Retina (tissue), 1 donor: ENCODE results near the gene ANXA7.

Experiments used
- DNase-seq: peaks from one replicate; pipeline ENCODE4 v3.0.0-alpha.2; 2016

ANXA7 gene

DNA sequence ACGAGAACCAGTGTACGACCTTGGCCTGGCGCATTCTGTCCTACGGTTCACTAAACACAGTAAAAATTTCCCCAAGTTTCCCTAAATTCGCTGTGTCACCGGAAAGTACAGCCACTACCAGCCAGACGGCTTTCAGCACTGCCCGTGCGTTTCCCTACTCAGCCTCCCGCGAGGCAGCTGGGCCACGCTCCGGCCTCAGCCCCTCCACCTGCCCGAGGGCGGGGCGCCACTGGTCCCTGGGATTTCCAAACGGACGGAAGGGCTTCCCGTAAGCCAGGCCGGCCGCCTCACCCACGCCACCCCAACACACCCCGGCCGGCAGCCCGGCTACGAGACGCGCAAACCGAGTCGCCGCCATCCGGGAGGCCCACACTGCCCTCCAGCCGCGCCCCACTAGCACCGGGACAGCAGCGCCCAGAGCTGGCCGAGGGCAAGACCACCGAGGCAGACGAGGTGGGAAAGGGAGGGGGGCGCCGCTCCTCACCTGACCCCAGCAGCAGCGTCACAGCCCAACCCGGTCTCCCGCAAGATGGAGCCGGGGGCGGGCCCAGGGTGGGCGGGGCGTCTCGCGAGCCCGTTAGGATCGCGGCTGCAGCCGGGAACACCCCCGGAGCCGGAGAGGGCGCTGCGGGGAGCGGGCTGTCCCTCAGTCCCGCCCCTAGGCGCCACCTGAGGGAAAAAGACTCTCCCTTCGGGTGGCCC is at the start of gene ANXA7:
TSS of gene ANXA7 (minus strand) at position 531 of the 702 bp plus-strand sequence. CDS start 13,202 bp downstream, outside the sequence.
- DNase-seq, result peak; percentile 93

DNA sequence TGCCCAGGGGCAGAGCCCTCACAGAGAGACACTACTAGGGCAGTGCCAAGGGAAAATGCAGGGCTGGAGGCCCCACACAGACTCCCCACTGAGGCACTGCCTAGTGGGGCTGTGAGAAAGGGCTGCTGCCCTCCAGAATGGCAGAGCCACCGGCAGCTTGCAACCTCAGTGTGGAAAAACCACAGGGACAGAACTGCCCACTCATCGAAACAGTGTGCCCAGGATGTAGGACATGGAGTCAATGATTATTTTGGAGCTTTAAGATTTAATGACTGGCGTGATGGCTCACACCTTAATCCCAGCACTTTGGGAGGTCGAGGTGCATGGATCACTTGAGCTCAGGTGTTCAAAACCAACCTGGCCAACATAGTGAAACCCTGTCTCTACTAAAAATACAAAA is 47.0 kb upstream of the ANXA7 start:
- no peak for DNase-seq

DNA sequence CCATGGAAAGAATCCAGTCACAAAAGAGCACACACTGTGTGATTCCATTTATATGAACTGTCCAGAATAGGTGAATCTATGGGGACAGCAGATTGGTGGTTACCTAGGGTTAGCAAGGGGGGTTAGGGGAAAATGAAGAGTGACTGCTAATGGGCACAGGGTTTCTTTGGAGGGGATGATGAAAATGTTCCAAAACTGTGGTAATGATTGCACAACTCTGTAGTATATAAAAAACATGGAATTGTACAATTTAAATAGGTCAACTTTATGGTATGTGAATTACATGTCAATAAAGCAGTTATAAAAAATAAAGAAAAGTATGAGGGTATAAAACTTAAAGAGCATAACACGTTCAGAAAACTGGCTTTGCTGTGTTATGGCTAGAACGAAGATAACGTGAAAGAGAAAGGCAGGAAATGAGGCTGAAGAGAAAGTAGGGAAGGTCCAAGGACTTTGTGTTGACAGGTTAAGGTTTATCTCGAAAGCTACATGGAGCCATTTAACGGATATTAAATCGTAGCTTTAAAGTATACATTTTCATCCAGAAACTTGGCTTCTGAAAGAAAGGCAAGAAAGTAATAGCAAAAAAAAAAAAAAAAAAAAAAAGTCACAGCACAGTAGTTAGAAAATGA is 45.9 kb upstream of the ANXA7 start:
- DNase-seq, result no peak

DNA sequence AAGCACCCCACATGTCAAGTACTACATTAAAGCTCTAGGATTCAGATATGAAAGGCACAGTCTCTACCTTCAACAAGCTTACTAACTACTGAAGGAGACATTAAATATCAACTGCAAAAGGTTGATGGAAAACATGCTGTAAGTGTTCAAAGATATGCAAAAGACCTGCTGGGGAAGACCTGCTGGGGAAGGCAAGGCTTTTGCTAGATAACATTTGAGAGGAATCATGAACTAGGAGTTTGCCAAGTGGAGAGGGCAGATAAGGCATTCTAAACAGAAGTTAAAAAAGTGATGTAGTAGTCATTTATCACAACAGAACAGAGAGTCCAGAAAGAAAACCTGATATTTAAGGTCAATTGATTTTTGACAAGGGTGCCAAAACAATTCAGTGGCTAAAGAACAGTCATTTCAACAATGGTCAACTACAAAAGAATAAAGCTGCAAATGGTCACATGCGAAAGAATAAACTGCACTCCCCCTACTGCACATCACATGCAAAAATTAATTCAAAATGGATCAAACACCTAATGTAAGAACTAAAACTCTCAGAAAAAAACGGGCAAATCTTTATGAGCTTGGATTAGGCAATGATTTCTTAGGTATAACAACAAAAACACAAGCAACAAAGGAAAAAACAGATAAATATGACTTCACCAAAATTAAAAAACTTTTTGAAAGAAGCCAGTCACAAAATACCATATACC is 42.5 kb upstream of the ANXA7 start:
- no peak for DNase-seq

GRCh38 chr10:73449113-73449512 is 35.3 kb upstream of the ANXA7 start:
- DNase-seq, result no peak

DNA sequence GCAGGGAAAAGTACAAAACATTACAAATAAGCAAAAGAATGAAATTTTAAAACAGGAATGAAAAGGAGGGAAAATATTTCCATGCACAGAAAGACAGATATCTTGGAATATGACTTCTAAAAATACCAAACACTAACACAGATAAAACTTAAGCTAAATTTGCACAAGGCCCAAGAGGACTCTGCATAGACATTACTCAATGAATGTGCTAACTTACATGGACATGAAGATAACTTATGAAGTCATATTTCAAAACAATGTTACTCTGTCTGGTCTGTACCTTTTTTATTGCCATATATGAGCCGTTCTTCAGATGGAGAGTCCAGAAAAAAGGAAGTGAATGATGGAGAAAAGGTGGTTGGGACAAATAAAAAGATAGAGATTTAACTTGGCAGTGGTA is 34.5 kb upstream of the ANXA7 start:
- no peak for DNase-seq

GRCh38 chr10:73446926-73447325 is 33.1 kb upstream of the ANXA7 start:
- no peak for DNase-seq

DNA sequence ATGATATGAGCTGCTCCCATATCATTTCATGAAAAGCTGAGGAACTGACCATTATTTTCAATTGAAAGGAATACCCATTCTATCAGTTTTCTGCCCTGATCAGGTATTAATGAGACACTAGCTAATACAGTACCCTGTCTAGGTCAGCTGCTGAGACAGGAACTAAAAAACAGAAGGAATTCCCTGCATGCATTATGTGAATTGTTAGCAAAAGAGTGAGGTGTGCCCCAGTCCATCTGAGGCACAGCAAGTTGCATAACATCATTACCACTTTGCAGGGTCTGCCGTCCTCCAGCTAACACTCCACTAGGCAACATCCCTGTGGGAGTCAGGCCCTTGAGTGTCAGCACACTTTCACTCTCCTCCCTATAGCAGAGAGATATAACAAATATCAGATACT is 30.6 kb upstream of the ANXA7 start:
- no peak for DNase-seq

DNA sequence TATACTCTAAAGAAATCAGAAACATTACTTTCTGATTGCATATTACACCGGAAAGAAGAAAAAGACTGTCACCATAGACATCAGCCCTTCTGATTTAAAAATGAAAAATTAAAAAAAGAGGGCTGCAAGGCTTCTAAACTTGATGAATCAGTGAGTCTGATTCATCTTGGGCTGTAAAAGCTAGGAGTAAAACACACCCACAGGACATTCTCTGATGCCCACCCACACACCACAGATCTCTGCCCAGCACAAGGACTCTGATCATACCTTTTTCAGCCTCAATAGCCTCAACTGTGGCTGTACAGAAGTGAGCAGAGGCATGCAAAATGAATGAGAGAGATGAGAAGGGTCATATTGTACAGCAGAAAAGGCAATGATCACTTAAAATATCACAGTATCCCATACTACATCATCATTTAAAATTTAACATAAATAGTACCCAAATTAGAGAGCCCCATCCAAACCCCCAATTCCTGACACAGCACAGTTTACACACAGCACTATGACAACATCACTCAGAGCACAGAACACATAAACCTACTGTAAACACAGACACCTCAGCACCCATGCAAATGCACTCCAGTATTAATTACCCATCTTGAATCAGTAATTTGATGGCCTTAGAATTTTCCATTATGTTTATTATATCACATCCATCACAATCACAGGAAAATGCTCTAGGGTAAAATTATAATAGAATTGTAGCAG is 25.9 kb upstream of the ANXA7 start:
- no peak for DNase-seq

DNA sequence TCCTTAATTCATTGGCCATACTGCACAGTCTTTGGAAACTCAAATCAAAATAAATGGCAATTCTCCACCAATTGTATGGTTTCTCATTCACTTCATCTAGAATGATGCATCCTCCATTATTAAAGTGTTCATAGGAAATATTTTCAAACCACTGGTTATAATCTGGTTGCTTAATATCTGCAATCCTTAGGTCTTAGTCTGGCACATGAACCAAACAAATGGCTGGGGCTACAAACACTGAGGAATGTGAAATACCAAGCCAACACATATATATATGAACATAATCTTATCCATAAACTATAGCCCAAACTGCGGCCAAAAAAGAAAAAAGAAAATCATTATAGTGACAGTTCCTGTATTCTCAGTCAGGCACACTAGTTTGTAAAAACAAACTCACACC is 25.2 kb upstream of the ANXA7 start:
- no peak for DNase-seq

- DNase-seq, result peak; percentile 29
These were observed 19.6 kb upstream of the ANXA7 start, which contains the start of gene MSS51 for GRCh38 chr10:73433538-73433867. Gene MSS51, minus strand, starts transcription at chr10:73433561. Its CDS starts 5,277 bp downstream, at chr10:73428284.

GRCh38 chr10:73432646-73433537 is 19.0 kb upstream of the ANXA7 start:
- peak; percentile 4 for DNase-seq

DNA sequence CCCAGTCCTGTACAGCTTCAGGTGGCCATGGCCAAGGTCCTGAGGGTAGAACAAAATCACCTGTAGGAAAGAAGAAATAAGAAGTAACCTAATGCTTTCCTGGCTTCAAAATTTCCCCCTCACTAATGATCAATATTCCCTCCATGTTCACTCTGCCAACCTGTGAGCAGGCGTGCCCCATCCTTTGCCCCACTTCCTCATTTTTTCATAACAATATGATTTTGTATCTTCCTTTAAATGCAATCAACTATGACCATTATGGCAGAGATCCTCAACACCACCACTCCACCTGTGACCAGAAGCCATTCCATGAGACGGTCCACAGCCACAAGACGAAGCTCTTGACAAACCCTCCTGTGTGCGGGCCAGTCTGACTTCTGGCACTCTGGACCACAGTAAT is 12.5 kb upstream of the ANXA7 start:
- DNase-seq, result no peak

DNA sequence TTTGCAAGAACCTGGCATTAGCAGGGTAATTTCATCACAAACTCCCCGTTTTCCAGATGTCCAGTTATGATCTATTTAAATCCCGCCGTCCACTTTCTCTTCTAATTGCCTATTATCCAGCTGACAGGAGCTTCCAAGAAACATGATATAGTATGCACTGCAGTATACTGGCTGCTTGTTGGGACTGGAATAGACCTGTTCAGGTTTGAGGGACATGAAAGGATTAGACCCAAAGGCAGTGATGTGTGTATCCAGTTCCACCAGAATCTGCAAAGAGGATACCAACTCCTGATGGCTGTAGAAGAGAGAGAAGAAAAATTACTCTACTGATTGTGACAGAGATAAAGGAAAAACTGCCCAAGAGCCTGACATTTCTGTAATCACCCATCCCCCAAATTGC is 10.6 kb upstream of the ANXA7 start:
- DNase-seq, result no peak

DNA sequence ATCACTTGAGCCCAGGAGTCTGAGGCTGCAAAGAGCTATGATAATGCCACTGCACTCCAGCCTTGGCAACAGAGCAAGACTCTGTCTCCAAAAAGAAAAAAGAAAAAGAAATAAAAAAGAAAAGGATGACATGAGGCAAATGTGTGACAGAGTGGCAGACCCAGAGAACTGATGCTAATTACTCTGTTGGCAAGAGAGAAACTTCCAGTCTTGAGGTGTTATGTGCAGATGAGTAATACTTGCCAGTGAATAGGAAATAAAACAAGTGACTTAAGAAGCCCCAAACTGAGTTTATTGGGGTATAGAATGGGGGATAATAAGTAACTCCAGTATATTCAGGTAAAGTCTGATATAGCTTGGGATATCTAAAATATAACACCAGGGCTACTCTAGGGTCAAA is 9.5 kb upstream of the ANXA7 start:
- no peak for DNase-seq

GRCh38 chr10:73416571-73416970 is 2.7 kb upstream of the ANXA7 start:
- no peak for DNase-seq

DNA sequence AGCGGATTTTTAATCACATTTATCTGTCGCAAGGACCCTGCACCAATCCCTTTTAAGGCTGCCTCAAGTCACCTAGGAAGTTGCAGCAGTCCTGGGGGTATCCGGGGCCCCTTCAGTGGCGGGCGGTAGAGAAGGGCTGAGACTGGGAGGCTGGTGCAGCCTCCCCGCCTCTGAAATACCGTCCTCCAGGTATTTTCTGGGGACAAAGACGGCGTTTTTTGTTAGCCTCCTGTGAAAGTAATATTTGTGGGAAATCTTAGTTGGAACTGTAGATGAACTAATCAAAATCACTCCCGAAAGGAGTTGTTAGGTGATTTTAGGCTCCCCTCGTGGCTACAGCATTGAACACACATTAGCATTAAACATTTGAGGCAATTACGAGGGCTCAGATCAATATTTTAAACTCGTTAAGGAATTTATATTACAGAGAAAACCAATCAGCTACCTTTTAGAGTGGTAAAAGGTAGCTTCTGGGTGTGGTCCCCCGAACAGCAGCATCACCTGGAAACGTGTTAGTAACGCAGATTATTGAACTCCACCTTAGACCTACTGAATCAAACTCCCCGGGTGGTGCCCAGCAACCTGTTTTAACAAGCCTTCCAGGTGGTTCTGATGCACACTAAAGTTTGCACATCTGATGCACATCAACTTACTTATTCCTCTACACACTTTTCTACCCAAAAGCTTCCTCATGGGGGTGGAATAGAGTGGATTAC is 530 bp upstream of the ANXA7 start:
- DNase-seq, result no peak

DNA sequence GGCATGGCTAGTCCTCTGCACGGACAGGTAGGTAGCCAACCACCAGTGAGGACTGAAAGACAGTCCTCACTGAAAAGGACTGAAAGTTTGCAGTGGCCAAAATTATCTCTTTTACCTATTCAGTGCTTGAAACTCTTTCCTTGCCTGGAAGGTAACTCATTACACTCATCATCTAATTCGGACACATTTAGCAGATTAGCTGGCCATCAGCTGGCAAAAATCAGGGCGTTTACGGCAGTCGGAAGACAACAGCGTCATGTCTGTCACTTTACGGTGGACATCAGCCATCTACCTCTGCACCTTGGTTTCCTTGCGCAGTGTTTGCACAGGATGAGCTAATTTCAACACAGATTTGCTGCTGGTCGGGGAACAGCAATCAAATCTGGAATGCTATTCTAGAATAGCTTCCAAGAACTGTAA is 740 bp downstream of the ANXA7 start:
- DNase-seq, result no peak

- DNase-seq, result no peak
These were observed 3.0 kb downstream of the ANXA7 start for GRCh38 chr10:73410897-73411296.

DNA sequence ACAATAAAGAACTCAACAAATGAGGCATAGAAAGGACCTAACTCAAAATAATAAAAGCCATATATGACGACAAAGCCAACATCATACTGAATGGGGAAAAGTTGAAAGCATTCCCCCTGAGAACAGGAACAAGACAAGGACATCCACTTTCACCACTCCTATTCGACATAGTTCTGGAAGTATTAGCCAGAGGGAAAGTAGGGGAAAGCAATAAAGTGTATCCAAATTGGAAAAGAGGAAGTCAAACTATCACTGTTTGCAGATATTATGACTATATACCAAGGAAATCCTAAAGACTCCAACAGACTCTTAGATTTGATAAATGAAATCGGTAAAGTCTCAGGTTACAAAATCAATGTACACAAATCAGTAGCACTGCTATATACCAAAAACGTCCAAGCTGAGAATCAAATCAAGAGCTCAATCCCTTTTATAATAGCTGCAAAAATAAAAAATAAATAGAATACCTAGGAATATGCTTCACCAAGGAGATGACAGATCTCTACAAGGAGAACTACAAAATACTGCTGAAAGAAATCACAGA is 4.8 kb downstream of the ANXA7 start:
- no peak for DNase-seq

DNA sequence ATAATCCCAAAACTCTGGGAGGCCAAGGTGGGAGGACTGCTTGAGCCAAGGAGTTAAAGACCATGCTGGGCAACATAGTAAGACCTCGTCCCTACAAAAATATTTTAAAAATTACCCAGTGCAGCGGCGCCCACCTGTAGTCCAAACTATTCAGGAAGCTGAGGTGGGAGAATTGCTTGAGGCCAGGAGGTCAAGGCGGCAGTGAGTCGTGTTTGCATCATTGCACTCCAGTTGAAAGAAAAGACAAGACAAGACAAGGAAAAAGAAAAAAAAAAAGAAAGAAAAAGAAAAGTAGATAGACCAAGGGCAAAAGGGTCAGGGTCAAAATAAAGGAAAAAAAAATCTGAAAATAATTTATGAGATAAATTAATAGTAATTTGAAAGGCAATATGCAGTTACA is 5.8 kb downstream of the ANXA7 start:
- no peak for DNase-seq

DNA sequence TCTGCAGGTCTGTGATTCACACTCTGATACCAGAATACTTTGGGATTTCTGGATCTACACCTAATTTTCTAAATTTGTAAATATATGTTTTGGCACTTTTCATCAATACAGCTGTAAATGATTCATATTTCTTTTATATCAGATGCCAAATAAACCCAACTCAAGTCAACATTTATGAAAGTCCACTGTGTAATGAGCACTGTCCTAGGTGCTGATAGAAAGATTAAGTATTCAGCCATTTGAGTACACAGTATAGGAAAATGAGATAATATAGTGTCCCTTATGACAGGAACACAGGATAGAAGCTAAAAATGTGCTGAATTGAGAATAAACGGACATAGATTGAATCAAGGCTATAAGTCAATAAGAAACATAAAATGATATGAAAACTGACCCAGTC is 6.4 kb downstream of the ANXA7 start:
- DNase-seq, result no peak
